Neuron (in vitro differentiated cells): Measurements from ENCODE around the gene SHANK2.

Source experiments
- H2AFZ ChIP-seq: one replicate; pipeline ENCODE4 v1.6.1; 2013; ENCODE audit warnings: low read depth, mild to moderate bottlenecking, inconsistent platforms, low read length, moderate library complexity
- H3K27me3 ChIP-seq: one replicate; pipeline ENCODE4 v1.6.1; 2013; ENCODE audit warnings: low read length; ENCODE audit not compliant: insufficient read depth
- H3K36me3 ChIP-seq: one replicate; pipeline ENCODE4 v1.6.1; 2013; ENCODE audit warnings: low read length; ENCODE audit not compliant: insufficient read depth
- H3K4me1 ChIP-seq: one replicate; pipeline ENCODE4 v1.6.1; 2013; ENCODE audit warnings: low read length; ENCODE audit not compliant: insufficient read depth
- H3K4me3 ChIP-seq: 2 replicates; pipeline ENCODE4 v1.5.1; 2013; ENCODE audit warnings: mild to moderate bottlenecking, low read length, moderate library complexity
- H3K9me3 ChIP-seq: one replicate; pipeline ENCODE4 v1.6.1; 2013; ENCODE audit warnings: low read length

The SHANK2 gene

GRCh38 chr11:71203681-71204080, 48.7 kb downstream of the SHANK2 start:
- Histone ChIP-seq H3K4me1 (no peaks in the 10 kb centered on the region), H3K9me3 (no peaks in the 10 kb centered on the region), H3K27me3 (peaks cover 3% of the 10 kb centered on the region), H2AFZ (no peak overlapping the region), H3K36me3 (no peaks in the 10 kb centered on the region), H3K4me3 (no peak overlapping the region)

GRCh38 chr11:71202966-71203365, 49.4 kb downstream of the SHANK2 start:
- no peak overlapping the region for H3K4me3 ChIP-seq
- no peaks in the 10 kb centered on the region for H3K36me3 ChIP-seq
- H3K27me3 ChIP-seq, result peaks cover 2% of the 10 kb centered on the region
- H3K9me3 ChIP-seq, result no peaks in the 10 kb centered on the region
- H2AFZ ChIP-seq, result no peak overlapping the region
- H3K4me1 ChIP-seq, result no peaks in the 10 kb centered on the region

- Histone ChIP-seq H3K4me3 (no peak overlapping the region), H3K27me3 (peaks cover 2% of the 10 kb centered on the region), H3K36me3 (no peaks in the 10 kb centered on the region), H2AFZ (no peak overlapping the region), H3K4me1 (no peaks in the 10 kb centered on the region), H3K9me3 (no peaks in the 10 kb centered on the region)
Observed at GRCh38 chr11:71202598-71202944, 49.8 kb downstream of the SHANK2 start.
